ENCODE measurements around the gene MAP3K7. TPM values are rescaled to one million over a fixed set of nuclear protein-coding genes. Genes with fewer than 3 reads are reported as not detected.

The MAP3K7 gene
- total RNA-seq, 1 experiment from 2014 or later: 26.6 TPM

- Histone ChIP-seq H3K27ac (ENCODE audit: low read depth, low read length) (no peak overlapping the region), H3K36me3 (ENCODE audit: control insufficient read depth in 1 of 2, insufficient read depth in 2 of 2, low read length in 2 of 2) (no peaks in the 10 kb centered on the region), H3K4me1 (ENCODE audit: control insufficient read depth in 1 of 2, insufficient read depth in 2 of 2, low read length in 2 of 2) (no peaks in the 10 kb centered on the region), H3K27me3 (ENCODE audit: insufficient read depth, low read length) (no peaks in the 10 kb centered on the region), H4K20me1 (ENCODE audit: insufficient read depth) (no peaks in the 10 kb centered on the region), H3K79me2 (ENCODE audit: insufficient read depth, low read length) (no peaks in the 10 kb centered on the region), H3K4me2 (ENCODE audit: low read length) (no peak overlapping the region), H3K4me3 (replicated peaks in 1 of 2; ENCODE audit: low read depth in 1 of 2, low read length in 2 of 2) (no peak overlapping the region), H3K9me3 (ENCODE audit: control insufficient read depth in 1 of 2, insufficient read depth in 1 of 2, low read depth in 1 of 2, low read length in 2 of 2) (no peaks in the 10 kb centered on the region), H2AFZ (ENCODE audit: low read depth, low read length, poor library complexity, severe bottlenecking) (no peak overlapping the region), H3K9me2 (ENCODE audit: insufficient read depth) (no peaks in the 10 kb centered on the region), H3K9ac (ENCODE audit: low read length) (no peak overlapping the region)
- ATAC-seq (no peak), DNase-seq (ENCODE audit: low read depth, low spot score) (no peak)
- ChIA-PET POLR2A (no interaction called here), RAD21 (ENCODE audit: low non-redundant PET in 1 of 2, low total read pairs in 2 of 2, uncharacterized antibody in 2 of 2, unreplicated experiment in 2 of 2) (no interaction called here), CTCF (interaction anchor here (0.9 kb wide), 1 partner anchor 11 kb away, joined by 4 read pairs; no protein-coding TSS in a partner anchor)
- intact Hi-C loops (cut with micrococcal nuclease): no loop called here
- TF ChIP-seq RAD21 (IDR thresholded peaks at IDR 0.05; ENCODE audit: low read depth) (no peak), YY1 (IDR thresholded peaks at IDR 0.05; ENCODE audit: extremely low read depth, insufficient replicate concordance, low read depth, low read length) (no peak), ELF1 (IDR thresholded peaks at IDR 0.05; ENCODE audit: borderline replicate concordance, low read depth) (no peak)
- TF ChIP-seq, protein P1, sequence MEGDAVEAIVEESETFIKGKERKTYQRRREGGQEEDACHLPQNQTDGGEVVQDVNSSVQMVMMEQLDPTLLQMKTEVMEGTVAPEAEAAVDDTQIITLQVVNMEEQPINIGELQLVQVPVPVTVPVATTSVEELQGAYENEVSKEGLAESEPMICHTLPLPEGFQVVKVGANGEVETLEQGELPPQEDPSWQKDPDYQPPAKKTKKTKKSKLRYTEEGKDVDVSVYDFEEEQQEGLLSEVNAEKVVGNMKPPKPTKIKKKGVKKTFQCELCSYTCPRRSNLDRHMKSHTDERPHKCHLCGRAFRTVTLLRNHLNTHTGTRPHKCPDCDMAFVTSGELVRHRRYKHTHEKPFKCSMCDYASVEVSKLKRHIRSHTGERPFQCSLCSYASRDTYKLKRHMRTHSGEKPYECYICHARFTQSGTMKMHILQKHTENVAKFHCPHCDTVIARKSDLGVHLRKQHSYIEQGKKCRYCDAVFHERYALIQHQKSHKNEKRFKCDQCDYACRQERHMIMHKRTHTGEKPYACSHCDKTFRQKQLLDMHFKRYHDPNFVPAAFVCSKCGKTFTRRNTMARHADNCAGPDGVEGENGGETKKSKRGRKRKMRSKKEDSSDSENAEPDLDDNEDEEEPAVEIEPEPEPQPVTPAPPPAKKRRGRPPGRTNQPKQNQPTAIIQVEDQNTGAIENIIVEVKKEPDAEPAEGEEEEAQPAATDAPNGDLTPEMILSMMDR (IDR thresholded peaks at IDR 0.05 in 2 of 3, conservative IDR thresholded peaks at IDR 0.05 in 1 of 3; ENCODE audit: borderline replicate concordance in 1 of 3, insufficient read depth in 1 of 3, low read depth in 2 of 3, low read length in 2 of 3): no peak
- BruUV-seq (replicated peaks): no TSS peak
Measured at GRCh38 chr6:90466154-90466940, 120.5 kb downstream of the MAP3K7 start.

DNA sequence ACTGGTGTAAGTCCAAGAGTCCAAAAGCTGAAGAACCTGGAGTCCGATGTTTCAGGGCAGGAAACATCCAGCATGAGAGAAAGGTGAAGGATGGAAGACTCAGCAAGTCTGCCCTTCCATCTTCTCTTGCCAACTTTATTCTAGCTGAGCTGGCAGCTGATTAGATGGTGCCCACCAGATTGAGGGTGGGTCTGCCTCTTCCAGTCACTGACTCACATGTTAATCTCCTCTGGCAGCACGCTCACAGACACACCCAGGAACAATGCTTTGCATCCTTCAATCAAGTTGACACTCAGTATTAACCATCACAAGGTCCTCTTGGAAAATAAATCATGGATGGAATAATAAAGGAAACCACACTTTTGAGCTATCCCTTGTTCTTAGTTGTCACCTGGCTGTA is 121.2 kb downstream of the MAP3K7 start:
- Histone ChIP-seq H3K9ac (ENCODE audit: low read length) (no peak overlapping the region), H3K4me2 (ENCODE audit: low read length) (no peak overlapping the region), H3K79me2 (ENCODE audit: insufficient read depth, low read length) (no peaks in the 10 kb centered on the region), H3K4me3 (replicated peaks in 1 of 2; ENCODE audit: low read depth in 1 of 2, low read length in 2 of 2) (no peak overlapping the region), H2AFZ (ENCODE audit: low read depth, low read length, poor library complexity, severe bottlenecking) (no peak overlapping the region), H3K27me3 (ENCODE audit: insufficient read depth, low read length) (no peaks in the 10 kb centered on the region), H3K9me2 (ENCODE audit: insufficient read depth) (no peaks in the 10 kb centered on the region), H3K27ac (ENCODE audit: low read depth, low read length) (no peak overlapping the region), H3K36me3 (ENCODE audit: control insufficient read depth in 1 of 2, insufficient read depth in 2 of 2, low read length in 2 of 2) (no peaks in the 10 kb centered on the region), H3K9me3 (ENCODE audit: control insufficient read depth in 1 of 2, insufficient read depth in 1 of 2, low read depth in 1 of 2, low read length in 2 of 2) (no peaks in the 10 kb centered on the region), H4K20me1 (ENCODE audit: insufficient read depth) (no peaks in the 10 kb centered on the region), H3K4me1 (ENCODE audit: control insufficient read depth in 1 of 2, insufficient read depth in 2 of 2, low read length in 2 of 2) (no peaks in the 10 kb centered on the region)
- ChIA-PET CTCF (interaction anchor here (0.9 kb wide), 1 partner anchor 11 kb away, joined by 4 read pairs; no protein-coding TSS in a partner anchor), POLR2A (no interaction called here), RAD21 (ENCODE audit: low non-redundant PET in 1 of 2, low total read pairs in 2 of 2, uncharacterized antibody in 2 of 2, unreplicated experiment in 2 of 2) (no interaction called here)
- DNase-seq (ENCODE audit: low read depth, low spot score): no peak
- no TSS peak for BruUV-seq (replicated peaks)
- TF ChIP-seq EZH2 (IDR thresholded peaks at IDR 0.05) (no peak), SIN3A (IDR thresholded peaks at IDR 0.05; ENCODE audit: low read depth) (no peak)
- ATAC-seq: no peak
- intact Hi-C loops (cut with micrococcal nuclease): no loop called here

All from HCT116 (cell line).